Measurements from ENCODE around the gene PITX1.

PITX1 gene

GRCh38 chr5:135011355-135012032, 22.5 kb downstream of the PITX1 start:
- no peak for TF ChIP-seq CTCF (IDR thresholded peaks at IDR 0.05; ENCODE audit: control insufficient read depth, extremely low read depth, insufficient read depth)
- no peak for DNase-seq (ENCODE audit: low read depth)

GRCh38 chr5:135010502-135011354, 23.3 kb downstream of the PITX1 start:
- no peak for DNase-seq (ENCODE audit: low read depth)
- H3K4me3 ChIP-seq (ENCODE audit: low read depth, low read length), result no peak overlapping the region
- TF ChIP-seq CTCF (IDR thresholded peaks at IDR 0.05; ENCODE audit: control insufficient read depth, extremely low read depth, insufficient read depth), result 0 out of 2 replicates have a peak, but pooled peaks have one; percentile 6

More at GRCh38 chr5:135011355-135012032, 22.5 kb downstream of the PITX1 start:
- no peak overlapping the region for H3K4me3 ChIP-seq (ENCODE audit: low read depth, low read length)

GRCh38 chr5:135009736-135010501, 24.1 kb downstream of the PITX1 start:
- no peak for DNase-seq (ENCODE audit: low read depth)
- no peak overlapping the region for H3K4me3 ChIP-seq (ENCODE audit: low read depth, low read length)
- no peak for TF ChIP-seq CTCF (IDR thresholded peaks at IDR 0.05; ENCODE audit: control insufficient read depth, extremely low read depth, insufficient read depth)

DNA sequence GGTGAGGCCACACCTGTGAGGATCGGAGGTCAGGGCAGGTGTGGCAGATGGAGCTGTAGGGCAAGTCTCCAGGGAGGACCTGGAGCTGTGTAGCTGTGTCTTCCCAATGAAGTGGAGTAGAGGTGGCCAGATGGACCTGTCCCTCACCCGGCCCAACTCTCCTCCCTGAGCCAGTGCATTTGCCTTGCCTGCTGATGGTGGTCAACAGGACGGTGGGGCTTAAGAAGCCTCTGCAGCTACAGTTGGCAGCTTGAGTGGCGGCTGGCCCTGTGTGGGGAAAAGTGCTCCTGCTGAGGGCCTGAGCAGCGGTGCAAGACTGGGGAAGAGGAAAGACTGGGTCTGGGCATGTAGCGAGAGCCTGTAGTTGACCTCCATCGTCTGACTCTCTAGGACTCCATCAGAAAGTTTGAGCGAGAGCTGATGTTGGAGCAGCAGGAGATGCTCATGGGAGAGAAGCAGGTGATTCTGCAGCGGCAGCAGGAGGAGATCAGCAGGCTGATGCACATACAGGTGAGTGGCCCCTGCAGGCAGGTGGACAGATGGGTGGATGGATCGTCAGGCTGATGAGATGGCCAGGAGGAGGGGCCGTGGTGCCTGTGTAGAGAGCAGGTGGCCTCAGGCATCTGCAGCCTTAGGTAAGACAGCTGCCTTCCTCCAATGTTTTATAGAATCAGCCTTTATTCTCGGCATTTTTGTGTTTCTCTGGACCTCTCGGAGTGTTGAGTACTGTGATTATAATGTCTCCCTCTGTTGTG, 24.9 kb downstream of the PITX1 start:
- DNase-seq (ENCODE audit: low read depth), result no peak
- TF ChIP-seq CTCF (IDR thresholded peaks at IDR 0.05; ENCODE audit: control insufficient read depth, extremely low read depth, insufficient read depth), result no peak
- H3K4me3 ChIP-seq (ENCODE audit: low read depth, low read length), result no peak overlapping the region

DNA sequence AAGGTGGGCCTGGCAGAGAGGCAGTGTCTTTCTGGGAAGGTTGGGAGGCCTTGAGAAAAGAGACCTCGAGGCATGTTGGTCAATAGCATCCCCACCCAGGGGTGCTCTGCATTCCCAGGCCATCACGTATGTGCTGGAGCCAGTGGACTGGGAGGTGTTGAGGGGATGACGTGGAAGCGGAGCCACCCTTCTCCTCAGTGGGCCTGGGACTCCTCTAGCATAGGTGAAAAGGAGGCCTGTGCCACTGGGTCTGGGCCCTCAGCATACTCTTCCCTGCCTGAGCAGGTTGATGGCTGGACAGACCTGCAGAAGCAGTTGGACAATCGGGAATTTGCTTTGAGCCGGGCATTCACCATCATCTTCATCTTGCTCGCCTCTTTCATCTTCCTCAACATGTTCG, 25.5 kb downstream of the PITX1 start:
- TF ChIP-seq CTCF (IDR thresholded peaks at IDR 0.05; ENCODE audit: control insufficient read depth, extremely low read depth, insufficient read depth), result no peak
- no peak for DNase-seq (ENCODE audit: low read depth)
- no peak overlapping the region for H3K4me3 ChIP-seq (ENCODE audit: low read depth, low read length)

DNA sequence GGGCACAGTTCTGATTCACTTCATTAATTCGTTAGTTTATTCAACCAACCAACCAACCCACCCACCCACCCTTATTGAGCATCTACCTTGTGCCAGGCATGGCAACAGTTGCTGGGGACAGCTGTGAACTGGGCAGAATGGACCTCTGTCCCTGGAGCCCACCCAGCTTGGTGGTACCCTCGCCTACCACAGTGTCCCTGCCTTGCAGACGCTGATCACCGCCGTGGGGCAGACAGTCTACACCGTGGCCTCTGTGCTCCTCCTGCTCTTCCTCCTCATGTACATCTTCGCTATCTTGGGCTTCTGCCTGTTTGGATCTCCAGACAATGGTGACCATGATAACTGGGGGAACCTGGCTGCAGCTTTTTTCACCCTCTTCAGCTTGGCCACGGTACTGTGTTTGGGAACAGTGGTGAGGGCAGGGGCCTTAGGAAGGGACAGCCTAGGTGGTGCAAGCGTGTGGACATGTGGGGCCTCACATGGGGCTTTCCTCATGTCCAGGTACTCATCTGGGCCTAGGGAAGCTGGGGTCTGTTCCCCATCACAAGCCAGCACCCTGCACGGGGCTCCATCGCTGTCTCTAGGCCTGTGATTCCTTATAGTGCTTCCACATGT, 26.2 kb downstream of the PITX1 start:
- DNase-seq (ENCODE audit: low read depth), result no peak
- no peak for TF ChIP-seq CTCF (IDR thresholded peaks at IDR 0.05; ENCODE audit: control insufficient read depth, extremely low read depth, insufficient read depth)
- no peak overlapping the region for H3K4me3 ChIP-seq (ENCODE audit: low read depth, low read length)

Data from LNCaP clone FGC (cell line).